ENCODE results near the gene HRK.

GRCh38 chr12:116835484-116835883 lies 45.8 kb downstream of the HRK start:
- no peak for TF ChIP-seq CTCF (conservative IDR thresholded peaks at IDR 0.05; ENCODE audit: low read depth, low read length)
- TF ChIP-seq SMC3 (IDR thresholded peaks at IDR 0.05; ENCODE audit: low read depth, low read length): no peak
- no peak for TF ChIP-seq RAD21 (IDR thresholded peaks at IDR 0.05; ENCODE audit: low read length)
- no peak for TF ChIP-seq CEBPB (IDR thresholded peaks at IDR 0.05; ENCODE audit: low read depth, low read length)
- no peak for TF ChIP-seq USF2 (IDR thresholded peaks at IDR 0.05; ENCODE audit: low read depth, low read length)
- no peak for TF ChIP-seq RFX5 (IDR thresholded peaks at IDR 0.05; ENCODE audit: low read depth, low read length)
- no peak for TF ChIP-seq CHD1 (IDR thresholded peaks at IDR 0.05; ENCODE audit: low read depth, low read length)
- no peak for TF ChIP-seq MAZ (IDR thresholded peaks at IDR 0.05; ENCODE audit: borderline replicate concordance, low read depth, low read length)
- no peak for TF ChIP-seq BHLHE40 (IDR thresholded peaks at IDR 0.05; ENCODE audit: low read depth, low read length)
- TF ChIP-seq POLR2A (IDR thresholded peaks at IDR 0.05; ENCODE audit: low read depth, low read length): no peak

All from IMR-90 (cell line).